ENCODE results near the gene DENND1B. TPM values are rescaled to one million over a fixed set of nuclear protein-coding genes. Genes with fewer than 3 reads are reported as not detected.

The DENND1B gene
- polyA plus RNA-seq, 1 donor (not counting 4 experiments of a cell fraction or from before 2014, with no cell fraction given) = 7.6 TPM

DNA sequence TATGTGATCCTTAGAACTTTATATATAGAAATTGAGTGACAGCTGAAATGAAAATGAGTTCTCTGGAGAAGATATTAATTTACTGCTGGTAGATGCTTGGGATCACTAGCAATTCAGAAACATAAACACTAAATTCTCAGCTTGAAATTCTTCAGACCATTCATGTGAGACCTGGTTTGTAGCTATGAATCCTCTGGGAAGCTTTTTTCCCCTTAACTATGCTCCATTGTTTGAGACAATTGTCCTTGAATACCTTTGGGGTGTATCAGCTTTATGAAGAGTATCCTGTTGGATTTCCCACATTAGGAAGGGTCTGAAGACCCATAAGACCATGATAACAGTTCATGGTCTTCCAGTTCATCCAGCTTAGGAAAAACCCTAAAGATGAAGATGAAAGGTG is 4.6 kb upstream of the DENND1B start:
- TF ChIP-seq, protein P1, sequence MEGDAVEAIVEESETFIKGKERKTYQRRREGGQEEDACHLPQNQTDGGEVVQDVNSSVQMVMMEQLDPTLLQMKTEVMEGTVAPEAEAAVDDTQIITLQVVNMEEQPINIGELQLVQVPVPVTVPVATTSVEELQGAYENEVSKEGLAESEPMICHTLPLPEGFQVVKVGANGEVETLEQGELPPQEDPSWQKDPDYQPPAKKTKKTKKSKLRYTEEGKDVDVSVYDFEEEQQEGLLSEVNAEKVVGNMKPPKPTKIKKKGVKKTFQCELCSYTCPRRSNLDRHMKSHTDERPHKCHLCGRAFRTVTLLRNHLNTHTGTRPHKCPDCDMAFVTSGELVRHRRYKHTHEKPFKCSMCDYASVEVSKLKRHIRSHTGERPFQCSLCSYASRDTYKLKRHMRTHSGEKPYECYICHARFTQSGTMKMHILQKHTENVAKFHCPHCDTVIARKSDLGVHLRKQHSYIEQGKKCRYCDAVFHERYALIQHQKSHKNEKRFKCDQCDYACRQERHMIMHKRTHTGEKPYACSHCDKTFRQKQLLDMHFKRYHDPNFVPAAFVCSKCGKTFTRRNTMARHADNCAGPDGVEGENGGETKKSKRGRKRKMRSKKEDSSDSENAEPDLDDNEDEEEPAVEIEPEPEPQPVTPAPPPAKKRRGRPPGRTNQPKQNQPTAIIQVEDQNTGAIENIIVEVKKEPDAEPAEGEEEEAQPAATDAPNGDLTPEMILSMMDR (optimal IDR thresholded peaks at IDR 0.05 in 1 of 3, IDR thresholded peaks at IDR 0.05 in 1 of 3, conservative IDR thresholded peaks at IDR 0.05 in 1 of 3; ENCODE audit: extremely low read depth in 1 of 3, insufficient read depth in 2 of 3, low read length in 3 of 3) = no peak
- TF ChIP-seq EZH2 (IDR thresholded peaks at IDR 0.05; ENCODE audit: low read length) = no peak
- Histone ChIP-seq H3K9me3 (ENCODE audit: control insufficient read depth, low read depth, low read length) (no peaks in the 10 kb centered on the region), H3K4me3 (ENCODE audit: control insufficient read depth in 2 of 3, extremely low read depth in 1 of 3, insufficient read depth in 2 of 3, low read depth in 1 of 3, low read length in 3 of 3) (no peak overlapping the region), H3K9me1 (ENCODE audit: control insufficient read depth, extremely low read depth, insufficient read depth, low read length) (no peaks in the 10 kb centered on the region), H2AFZ (ENCODE audit: control insufficient read depth, low read length) (no peak overlapping the region), H3K4me2 (ENCODE audit: control insufficient read depth, extremely low read depth, insufficient read depth, low read depth, low read length) (no peak overlapping the region), H4K20me1 (ENCODE audit: control insufficient read depth, extremely low read depth, insufficient read depth, low read length) (no peaks in the 10 kb centered on the region), H3K4me1 (ENCODE audit: control insufficient read depth, extremely low read depth, insufficient read depth, low read length) (peaks cover 43% of the 10 kb centered on the region), H3K9ac (ENCODE audit: control insufficient read depth, extremely low read depth, insufficient read depth, low read length) (no peak overlapping the region), H3K79me2 (ENCODE audit: control insufficient read depth, insufficient read depth, low read length) (no peaks in the 10 kb centered on the region), H3K36me3 (ENCODE audit: control insufficient read depth in 2 of 2, extremely low read depth in 1 of 2, insufficient read depth in 2 of 2, low read length in 2 of 2) (no peaks in the 10 kb centered on the region), H3K27ac (ENCODE audit: control insufficient read depth, insufficient read depth, low read length) (no peak overlapping the region), H3K27me3 (ENCODE audit: control insufficient read depth, extremely low read depth, insufficient read depth, low read length) (no peaks in the 10 kb centered on the region)
- no peak for DNase-seq (ENCODE audit: low read depth, low spot score)
- dilution Hi-C loops (cut with MboI; ENCODE audit: extremely low pct_ligation_motif_present, low sequenced_read_pairs) = no loop called here
- FAIRE-seq = no peak

DNA sequence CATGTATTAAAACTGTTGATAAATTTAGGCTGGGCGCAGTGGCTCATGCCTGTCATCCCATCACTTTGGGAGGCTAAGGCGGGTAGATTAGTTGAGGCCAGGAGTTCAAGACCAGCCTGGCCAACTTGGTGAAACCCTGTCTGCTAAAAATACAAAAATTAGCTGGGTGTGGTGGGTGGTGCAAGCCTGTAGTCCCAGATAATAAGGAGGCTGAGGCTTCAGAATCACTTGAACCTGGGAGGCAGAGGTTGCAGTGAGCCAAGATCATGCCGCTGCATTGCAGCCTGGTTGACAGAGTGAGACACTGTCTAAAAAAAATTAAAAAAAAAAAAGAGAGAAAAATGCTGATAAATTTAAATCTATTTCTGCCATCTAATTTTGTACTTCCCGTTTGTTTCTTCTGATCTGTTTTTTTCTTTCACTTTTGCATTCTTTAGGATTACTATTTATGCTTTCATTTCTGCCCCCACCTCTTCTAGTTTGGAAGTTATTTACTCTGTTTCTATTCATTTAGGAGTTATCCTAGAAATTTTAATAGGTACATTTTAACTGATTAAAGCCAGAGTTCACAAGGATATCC is 3.2 kb upstream of the DENND1B start:
- H3K4me3 ChIP-seq (ENCODE audit: control insufficient read depth in 2 of 3, extremely low read depth in 1 of 3, insufficient read depth in 2 of 3, low read depth in 1 of 3, low read length in 3 of 3) = no peak overlapping the region
- peaks cover 12% of the 10 kb centered on the region for H3K79me2 ChIP-seq (ENCODE audit: control insufficient read depth, insufficient read depth, low read length)
- dilution Hi-C loops (cut with MboI; ENCODE audit: extremely low pct_ligation_motif_present, low sequenced_read_pairs) = no loop called here
- no peaks in the 10 kb centered on the region for H3K36me3 ChIP-seq (ENCODE audit: control insufficient read depth in 2 of 2, extremely low read depth in 1 of 2, insufficient read depth in 2 of 2, low read length in 2 of 2)
- no peak overlapping the region for H3K9ac ChIP-seq (ENCODE audit: control insufficient read depth, extremely low read depth, insufficient read depth, low read length)
- H2AFZ ChIP-seq (ENCODE audit: control insufficient read depth, low read length) = no peak overlapping the region
- H3K4me1 ChIP-seq (ENCODE audit: control insufficient read depth, extremely low read depth, insufficient read depth, low read length) = peaks cover 35% of the 10 kb centered on the region
- no peaks in the 10 kb centered on the region for H4K20me1 ChIP-seq (ENCODE audit: control insufficient read depth, extremely low read depth, insufficient read depth, low read length)
- no peak for TF ChIP-seq EZH2 (IDR thresholded peaks at IDR 0.05; ENCODE audit: low read length)
- TF ChIP-seq, protein P1 (optimal IDR thresholded peaks at IDR 0.05 in 1 of 3, IDR thresholded peaks at IDR 0.05 in 1 of 3, conservative IDR thresholded peaks at IDR 0.05 in 1 of 3; ENCODE audit: extremely low read depth in 1 of 3, insufficient read depth in 2 of 3, low read length in 3 of 3) = no peak
- no peak for FAIRE-seq
- no peak overlapping the region for H3K27ac ChIP-seq (ENCODE audit: control insufficient read depth, insufficient read depth, low read length)
- H3K4me2 ChIP-seq (ENCODE audit: control insufficient read depth, extremely low read depth, insufficient read depth, low read depth, low read length) = no peak overlapping the region
- no peak for DNase-seq (ENCODE audit: low read depth, low spot score)
- H3K9me3 ChIP-seq (ENCODE audit: control insufficient read depth, low read depth, low read length) = no peaks in the 10 kb centered on the region
- no peaks in the 10 kb centered on the region for H3K9me1 ChIP-seq (ENCODE audit: control insufficient read depth, extremely low read depth, insufficient read depth, low read length)
- H3K27me3 ChIP-seq (ENCODE audit: control insufficient read depth, extremely low read depth, insufficient read depth, low read length) = no peaks in the 10 kb centered on the region
